ENCODE data around the gene SCN10A. TPM values are rescaled to one million over a fixed set of nuclear protein-coding genes. Genes with fewer than 3 reads are reported as not detected.

The SCN10A gene
- total RNA-seq, 2 donors from 2014 or later, result not detected

GRCh38 chr3:38724392-38724736, 91.7 kb downstream of the SCN10A start:
- Mint-ChIP-seq H3K27ac (no peak overlapping the region), H3K36me3 (ENCODE audit: insufficient read depth in 2 of 2) (no peaks in the 10 kb centered on the region)

GRCh38 chr3:38723569-38724391, 92.2 kb downstream of the SCN10A start:
- Mint-ChIP-seq H3K4me3 (no peak overlapping the region), H3K27ac (no peak overlapping the region), H3K27me3 (ENCODE audit: low read depth) (peaks cover 7% of the 10 kb centered on the region), H3K4me1 (ENCODE audit: low read depth) (no peaks in the 10 kb centered on the region), H3K36me3 (ENCODE audit: insufficient read depth in 2 of 2) (no peaks in the 10 kb centered on the region), H3K9me3 (no peaks in the 10 kb centered on the region)
- DNase-seq (no peak), ATAC-seq (replicated peaks in 1 of 2) (no peak)

More at GRCh38 chr3:38724392-38724736, 91.7 kb downstream of the SCN10A start:
- Mint-ChIP-seq H3K9me3 (no peaks in the 10 kb centered on the region), H3K4me1 (ENCODE audit: low read depth) (no peaks in the 10 kb centered on the region), H3K27me3 (ENCODE audit: low read depth) (peaks cover 12% of the 10 kb centered on the region), H3K4me3 (no peak overlapping the region)
- no peak for DNase-seq
- ATAC-seq (replicated peaks in 1 of 2), result no peak

- ATAC-seq (replicated peaks in 1 of 2), result no peak
- Mint-ChIP-seq H3K4me1 (ENCODE audit: low read depth) (no peaks in the 10 kb centered on the region), H3K27me3 (ENCODE audit: low read depth) (no peaks in the 10 kb centered on the region), H3K9me3 (no peaks in the 10 kb centered on the region), H3K27ac (no peak overlapping the region), H3K36me3 (ENCODE audit: insufficient read depth in 2 of 2) (no peaks in the 10 kb centered on the region), H3K4me3 (no peak overlapping the region)
- no peak for DNase-seq
These were observed 93.0 kb downstream of the SCN10A start for GRCh38 chr3:38722781-38723568.

- H3K9me3 Mint-ChIP-seq, result no peaks in the 10 kb centered on the region
- no peaks in the 10 kb centered on the region for H3K4me1 Mint-ChIP-seq (ENCODE audit: low read depth)
- ATAC-seq (replicated peaks in 1 of 2) (no peak), DNase-seq (no peak)
- H3K36me3 Mint-ChIP-seq (ENCODE audit: insufficient read depth in 2 of 2), result no peaks in the 10 kb centered on the region
- H3K27me3 Mint-ChIP-seq (ENCODE audit: low read depth), result no peaks in the 10 kb centered on the region
- no peak overlapping the region for H3K27ac Mint-ChIP-seq
- H3K4me3 Mint-ChIP-seq, result no peak overlapping the region
These were observed 94.7 kb downstream of the SCN10A start for GRCh38 chr3:38721207-38721772.

- ATAC-seq (replicated peaks in 1 of 2), result no peak
- H3K27ac Mint-ChIP-seq, result no peak overlapping the region
- no peaks in the 10 kb centered on the region for H3K27me3 Mint-ChIP-seq (ENCODE audit: low read depth)
- no peak overlapping the region for H3K4me3 Mint-ChIP-seq
- H3K4me1 Mint-ChIP-seq (ENCODE audit: low read depth), result no peaks in the 10 kb centered on the region
- no peaks in the 10 kb centered on the region for H3K9me3 Mint-ChIP-seq
- no peak for DNase-seq
- H3K36me3 Mint-ChIP-seq (ENCODE audit: insufficient read depth in 2 of 2), result no peaks in the 10 kb centered on the region
These were observed 95.6 kb downstream of the SCN10A start for GRCh38 chr3:38720465-38720864.

GRCh38 chr3:38717355-38718240, 98.4 kb downstream of the SCN10A start:
- H3K9me3 Mint-ChIP-seq, result no peaks in the 10 kb centered on the region
- H3K27ac Mint-ChIP-seq, result no peak overlapping the region
- H3K4me3 Mint-ChIP-seq, result no peak overlapping the region
- no peaks in the 10 kb centered on the region for H3K36me3 Mint-ChIP-seq (ENCODE audit: insufficient read depth in 2 of 2)
- H3K27me3 Mint-ChIP-seq (ENCODE audit: low read depth), result peaks cover 7% of the 10 kb centered on the region
- ATAC-seq (replicated peaks in 1 of 2) (peak; percentile 22 to 41), DNase-seq (no peak)
- no peaks in the 10 kb centered on the region for H3K4me1 Mint-ChIP-seq (ENCODE audit: low read depth)

GRCh38 chr3:38713121-38713520, 102.9 kb downstream of the SCN10A start:
- H3K27ac Mint-ChIP-seq, result no peak overlapping the region
- DNase-seq (no peak), ATAC-seq (replicated peaks in 1 of 2) (no peak)
- H3K27me3 Mint-ChIP-seq (ENCODE audit: low read depth), result peaks cover 24% of the 10 kb centered on the region
- H3K4me3 Mint-ChIP-seq, result no peak overlapping the region
- H3K36me3 Mint-ChIP-seq (ENCODE audit: insufficient read depth in 2 of 2), result no peaks in the 10 kb centered on the region
- no peaks in the 10 kb centered on the region for H3K9me3 Mint-ChIP-seq
- H3K4me1 Mint-ChIP-seq (ENCODE audit: low read depth), result no peaks in the 10 kb centered on the region

GRCh38 chr3:38711321-38711720, 104.7 kb downstream of the SCN10A start:
- Mint-ChIP-seq H3K27me3 (ENCODE audit: low read depth) (peaks cover 31% of the 10 kb centered on the region), H3K4me3 (no peak overlapping the region), H3K27ac (no peak overlapping the region), H3K9me3 (no peaks in the 10 kb centered on the region), H3K36me3 (ENCODE audit: insufficient read depth in 2 of 2) (no peaks in the 10 kb centered on the region), H3K4me1 (ENCODE audit: low read depth) (no peaks in the 10 kb centered on the region)
- ATAC-seq (replicated peaks in 1 of 2), result no peak
- no peak for DNase-seq

- no peaks in the 10 kb centered on the region for H3K36me3 Mint-ChIP-seq (ENCODE audit: insufficient read depth in 2 of 2)
- H3K27me3 Mint-ChIP-seq (ENCODE audit: low read depth), result peaks cover 24% of the 10 kb centered on the region
- no peak for ATAC-seq (replicated peaks in 1 of 2)
- no peak for DNase-seq
- no peak overlapping the region for H3K4me3 Mint-ChIP-seq
- no peak overlapping the region for H3K27ac Mint-ChIP-seq
- no peaks in the 10 kb centered on the region for H3K9me3 Mint-ChIP-seq
- H3K4me1 Mint-ChIP-seq (ENCODE audit: low read depth), result no peaks in the 10 kb centered on the region
These were observed 108.3 kb downstream of the SCN10A start for GRCh38 chr3:38707730-38708129.

- Mint-ChIP-seq H3K27me3 (ENCODE audit: low read depth) (peaks cover 24% of the 10 kb centered on the region), H3K36me3 (ENCODE audit: insufficient read depth in 2 of 2) (no peaks in the 10 kb centered on the region), H3K9me3 (no peaks in the 10 kb centered on the region), H3K4me3 (no peak overlapping the region), H3K4me1 (ENCODE audit: low read depth) (no peaks in the 10 kb centered on the region), H3K27ac (no peak overlapping the region)
- ATAC-seq (replicated peaks in 1 of 2), result no peak
- DNase-seq, result no peak
These were observed 109.1 kb downstream of the SCN10A start for GRCh38 chr3:38706961-38707360.

GRCh38 chr3:38702231-38702630, 113.8 kb downstream of the SCN10A start:
- Mint-ChIP-seq H3K36me3 (ENCODE audit: insufficient read depth in 2 of 2) (no peaks in the 10 kb centered on the region), H3K9me3 (no peaks in the 10 kb centered on the region), H3K27ac (no peak overlapping the region), H3K4me3 (no peak overlapping the region), H3K27me3 (ENCODE audit: low read depth) (peaks cover 6% of the 10 kb centered on the region), H3K4me1 (ENCODE audit: low read depth) (no peaks in the 10 kb centered on the region)
- DNase-seq (no peak), ATAC-seq (replicated peaks in 1 of 2) (no peak)

GRCh38 chr3:38698760-38699159, 117.3 kb downstream of the SCN10A start:
- Mint-ChIP-seq H3K27ac (no peak overlapping the region), H3K27me3 (ENCODE audit: low read depth) (no peaks in the 10 kb centered on the region), H3K36me3 (ENCODE audit: insufficient read depth in 2 of 2) (no peaks in the 10 kb centered on the region), H3K4me1 (ENCODE audit: low read depth) (no peaks in the 10 kb centered on the region), H3K4me3 (no peak overlapping the region), H3K9me3 (no peaks in the 10 kb centered on the region)
- no peak for DNase-seq
- no peak for ATAC-seq (replicated peaks in 1 of 2)

- H3K27me3 Mint-ChIP-seq (ENCODE audit: low read depth), result no peaks in the 10 kb centered on the region
- H3K4me1 Mint-ChIP-seq (ENCODE audit: low read depth), result no peaks in the 10 kb centered on the region
- no peaks in the 10 kb centered on the region for H3K9me3 Mint-ChIP-seq
- H3K4me3 Mint-ChIP-seq, result no peak overlapping the region
- H3K36me3 Mint-ChIP-seq (ENCODE audit: insufficient read depth in 2 of 2), result no peaks in the 10 kb centered on the region
- DNase-seq (no peak), ATAC-seq (replicated peaks in 1 of 2) (no peak)
- H3K27ac Mint-ChIP-seq, result no peak overlapping the region
These were observed 118.0 kb downstream of the SCN10A start for GRCh38 chr3:38698061-38698460.

Measured in activated T-cell treated with anti-CD3 and anti-CD28 coated beads, Interleukin-2, amount 50 U/mL, for 72 hours (primary cell).